Tibial nerve (tissue), 4 donors: ENCODE results near the gene CFAP221. TPM values are rescaled to one million over a fixed set of nuclear protein-coding genes. Genes with fewer than 3 reads are reported as not detected.

ENCODE experiments used
- DNase-seq, 2 donors: peaks; one replicate each; pipeline ENCODE4 v3.0.0-alpha.2; 2019; ENCODE audit warnings: low spot score in 2 of 2
- H3K27ac ChIP-seq, 4 donors: fragments of 200-600 bp; sonication (generic) in 3 of 4; one replicate each; pipeline ENCODE4 v1.5.1; 2017 to 2019; ENCODE audit warnings: mild to moderate bottlenecking in 1 of 4
- H3K27me3 ChIP-seq, 2 donors: fragments of 200-600 bp; sonication (generic) in 1 of 2; one replicate each; pipeline versions ENCODE4 v1.5.1 to v1.6.0; 2017 to 2019
- H3K36me3 ChIP-seq, 3 donors: fragments of 200-600 bp; sonication (generic); one replicate each; pipeline ENCODE4 v1.5.1; 2018 to 2019
- H3K4me1 ChIP-seq, 4 donors: fragments of 200-600 bp; sonication (generic) in 3 of 4; one replicate each; pipeline ENCODE4 v1.5.1; 2017 to 2019
- H3K4me3 ChIP-seq, 4 donors: fragments of 200-600 bp; sonication (generic) in 3 of 4; one replicate each; pipeline ENCODE4 v1.5.1; 2017 to 2019; ENCODE audit warnings: mild to moderate bottlenecking in 1 of 4, moderate library complexity in 1 of 4
- H3K9me3 ChIP-seq, 4 donors: fragments of 200-600 bp; sonication (generic) in 3 of 4; one replicate each; pipeline ENCODE4 v1.5.1; 2017 to 2019
- CTCF ChIP-seq, 5 experiments: fragments of 200-600 bp in 3 of 5; fragments of 450-650 bp in 2 of 5; sonication (generic) in 3 of 5; IDR thresholded peaks; one replicate each; pipeline ENCODE4 v1.5.1; 2016 to 2019; ENCODE audit warnings: antibody characterized with exemption in 5 of 5, mild to moderate bottlenecking in 3 of 5, moderate library complexity in 2 of 5
- EP300 ChIP-seq, 2 donors: sonication (generic); formaldehyde crosslinking; IDR thresholded peaks; one replicate each; pipeline ENCODE4 v1.6.1; 2017; ENCODE audit warnings: antibody characterized with exemption in 2 of 2, mild to moderate bottlenecking in 1 of 2
- POLR2A ChIP-seq, 2 donors: fragments of 450-650 bp; IDR thresholded peaks; one replicate each; pipeline ENCODE4 v1.6.1; 2017; ENCODE audit warnings: antibody characterized with exemption in 2 of 2, mild to moderate bottlenecking in 2 of 2, moderate library complexity in 2 of 2
- whole genome bisulfite sequencing, 2 donors: methylation state at CpG; one replicate each; pipeline ENCODE4 v1.1.5; 2018; 5-methylcytosine and 5-hydroxymethylcytosine counted together
- total RNA-seq, 4 donors: library from RNA; depleted of rRNA; stranded (reverse); fragments of >200 nt; gene quantifications; one replicate each; pipeline ENCODE4 v1.1.0, GENCODE V29; 2016

The CFAP221 gene
- total RNA-seq, 4 donors from 2014 or later = 0.30 to 1.7 (median 0.42) TPM; not detected in 1

- no peaks in the 10 kb centered on the region for H3K36me3 ChIP-seq
- no peak overlapping the region for H3K4me3 ChIP-seq
- no peak for TF ChIP-seq CTCF (IDR thresholded peaks at IDR 0.05)
- no peak for TF ChIP-seq POLR2A (IDR thresholded peaks at IDR 0.05)
- TF ChIP-seq EP300 (IDR thresholded peaks at IDR 0.05) = no peak
- H3K4me1 ChIP-seq = no peaks in the 10 kb centered on the region
- no peak for DNase-seq
- no peak overlapping the region for H3K27ac ChIP-seq
- no peaks in the 10 kb centered on the region for H3K27me3 ChIP-seq
- H3K9me3 ChIP-seq = peaks cover 0 to 7% (median 0%) of the 10 kb centered on the region in 4 donors
Observed at GRCh38 chr2:119584469-119584868, 40.2 kb downstream of the CFAP221 start.

- no peaks in the 10 kb centered on the region for H3K4me1 ChIP-seq
- no peaks in the 10 kb centered on the region for H3K36me3 ChIP-seq
- WGBS, 2 donors = 49 to 50% methylated on average over 3 of the region's 3 CpGs
- H3K27ac ChIP-seq = no peak overlapping the region
- no peak for TF ChIP-seq CTCF (IDR thresholded peaks at IDR 0.05)
- no peak for TF ChIP-seq EP300 (IDR thresholded peaks at IDR 0.05)
- TF ChIP-seq POLR2A (IDR thresholded peaks at IDR 0.05) = no peak
- H3K9me3 ChIP-seq = peaks cover 0 to 7% (median 0%) of the 10 kb centered on the region in 4 donors
- DNase-seq = no peak
- no peaks in the 10 kb centered on the region for H3K27me3 ChIP-seq
- H3K4me3 ChIP-seq = no peak overlapping the region
Observed at GRCh38 chr2:119586085-119586484, 41.8 kb downstream of the CFAP221 start.

GRCh38 chr2:119590873-119591272 lies 46.6 kb downstream of the CFAP221 start:
- WGBS, 2 donors = 67 to 87% methylated on average over 3 of the region's 3 CpGs
- Histone ChIP-seq H3K4me3 (no peak overlapping the region), H3K9me3 (no peaks in the 10 kb centered on the region), H3K27me3 (no peaks in the 10 kb centered on the region), H3K36me3 (no peaks in the 10 kb centered on the region), H3K27ac (no peak overlapping the region), H3K4me1 (no peaks in the 10 kb centered on the region)
- DNase-seq = no peak
- no peak for TF ChIP-seq POLR2A (IDR thresholded peaks at IDR 0.05)
- no peak for TF ChIP-seq EP300 (IDR thresholded peaks at IDR 0.05)
- TF ChIP-seq CTCF (IDR thresholded peaks at IDR 0.05) = no peak

- Histone ChIP-seq H3K27me3 (no peaks in the 10 kb centered on the region), H3K4me3 (no peak overlapping the region), H3K4me1 (no peaks in the 10 kb centered on the region), H3K27ac (no peak overlapping the region), H3K36me3 (no peaks in the 10 kb centered on the region), H3K9me3 (no peaks in the 10 kb centered on the region)
- DNase-seq = no peak
- WGBS, 2 donors = 88 to 90% methylated on average over 3 of the region's 3 CpGs
- TF ChIP-seq POLR2A (IDR thresholded peaks at IDR 0.05) (no peak), EP300 (IDR thresholded peaks at IDR 0.05) (no peak), CTCF (IDR thresholded peaks at IDR 0.05) (no peak)
Observed at GRCh38 chr2:119591523-119591922, 47.3 kb downstream of the CFAP221 start.

GRCh38 chr2:119592436-119592835 lies 48.2 kb downstream of the CFAP221 start:
- no peaks in the 10 kb centered on the region for H3K27me3 ChIP-seq
- H3K27ac ChIP-seq = no peak overlapping the region
- TF ChIP-seq POLR2A (IDR thresholded peaks at IDR 0.05) (no peak), EP300 (IDR thresholded peaks at IDR 0.05) (no peak), CTCF (IDR thresholded peaks at IDR 0.05) (no peak)
- H3K9me3 ChIP-seq = no peaks in the 10 kb centered on the region
- no peak for DNase-seq
- no peaks in the 10 kb centered on the region for H3K36me3 ChIP-seq
- H3K4me1 ChIP-seq = peaks cover 0 to under 1% (median 0%) of the 10 kb centered on the region in 4 donors
- no peak overlapping the region for H3K4me3 ChIP-seq
- WGBS, 2 donors = 65 to 78% methylated on average over 5 of the region's 5 CpGs
